Measurements from ENCODE around the gene HOMER2. TPM values are rescaled to one million over a fixed set of nuclear protein-coding genes. Genes with fewer than 3 reads are reported as not detected.

Gene HOMER2
- total and polyA plus RNA-seq, 2 donors (not counting 1 experiment from before 2014, with no cell fraction given), result 1.1 to 9.9 TPM

DNA sequence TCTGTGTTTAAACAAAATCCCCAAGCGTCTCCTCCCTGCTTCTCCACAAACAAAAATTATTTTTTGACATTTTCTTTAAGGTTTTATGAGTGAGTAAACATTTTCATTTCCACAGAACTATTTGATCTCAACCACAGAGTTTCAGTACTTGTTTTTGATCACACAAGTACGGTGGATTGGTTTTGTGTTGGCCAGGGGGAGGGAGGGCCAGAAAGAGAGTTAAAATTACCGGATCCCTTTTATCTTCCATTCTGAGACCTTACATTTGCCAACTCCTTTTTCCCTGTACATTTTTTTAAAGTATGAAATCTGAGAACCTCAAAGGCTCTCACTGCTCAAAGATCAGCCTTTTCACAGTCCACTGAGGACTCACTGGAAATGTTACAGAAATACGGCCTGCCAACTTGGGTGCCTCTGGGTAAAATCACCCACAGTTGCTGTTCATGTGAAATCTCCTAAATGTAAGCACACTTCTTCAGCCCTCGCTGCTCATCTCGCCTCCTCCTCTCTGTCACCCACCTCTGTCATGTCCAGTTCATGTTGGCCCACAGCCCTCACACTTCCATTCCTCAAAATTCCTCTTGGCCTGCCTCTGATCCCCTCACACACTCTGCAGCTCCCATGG is 1.7 kb downstream of the HOMER2 start:
- TF ChIP-seq EZH2 (IDR thresholded peaks at IDR 0.05; ENCODE audit: low read length, missing control alignments), result no peak
- TF ChIP-seq, protein P1, sequence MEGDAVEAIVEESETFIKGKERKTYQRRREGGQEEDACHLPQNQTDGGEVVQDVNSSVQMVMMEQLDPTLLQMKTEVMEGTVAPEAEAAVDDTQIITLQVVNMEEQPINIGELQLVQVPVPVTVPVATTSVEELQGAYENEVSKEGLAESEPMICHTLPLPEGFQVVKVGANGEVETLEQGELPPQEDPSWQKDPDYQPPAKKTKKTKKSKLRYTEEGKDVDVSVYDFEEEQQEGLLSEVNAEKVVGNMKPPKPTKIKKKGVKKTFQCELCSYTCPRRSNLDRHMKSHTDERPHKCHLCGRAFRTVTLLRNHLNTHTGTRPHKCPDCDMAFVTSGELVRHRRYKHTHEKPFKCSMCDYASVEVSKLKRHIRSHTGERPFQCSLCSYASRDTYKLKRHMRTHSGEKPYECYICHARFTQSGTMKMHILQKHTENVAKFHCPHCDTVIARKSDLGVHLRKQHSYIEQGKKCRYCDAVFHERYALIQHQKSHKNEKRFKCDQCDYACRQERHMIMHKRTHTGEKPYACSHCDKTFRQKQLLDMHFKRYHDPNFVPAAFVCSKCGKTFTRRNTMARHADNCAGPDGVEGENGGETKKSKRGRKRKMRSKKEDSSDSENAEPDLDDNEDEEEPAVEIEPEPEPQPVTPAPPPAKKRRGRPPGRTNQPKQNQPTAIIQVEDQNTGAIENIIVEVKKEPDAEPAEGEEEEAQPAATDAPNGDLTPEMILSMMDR (conservative IDR thresholded peaks at IDR 0.05 in 1 of 2, IDR thresholded peaks at IDR 0.05 in 1 of 2; ENCODE audit: low read depth in 1 of 2, low read length in 2 of 2), result no peak
- H4K20me1 ChIP-seq (ENCODE audit: control insufficient read depth, extremely low read depth, insufficient read depth, low read length), result no peaks in the 10 kb centered on the region
- no peak overlapping the region for H3K9ac ChIP-seq (ENCODE audit: insufficient read depth, low read length)
- H3K9me3 ChIP-seq (ENCODE audit: control insufficient read depth, insufficient read depth, low read depth, low read length), result no peaks in the 10 kb centered on the region
- peaks cover 3% of the 10 kb centered on the region for H3K27me3 ChIP-seq (ENCODE audit: control insufficient read depth, insufficient read depth, low read length)
- H3K4me2 ChIP-seq (ENCODE audit: extremely low read depth, insufficient read depth, low read length), result no peak overlapping the region
- H3K79me2 ChIP-seq (ENCODE audit: control insufficient read depth, insufficient read depth, low read length), result no peaks in the 10 kb centered on the region
- no peaks in the 10 kb centered on the region for H3K4me1 ChIP-seq (ENCODE audit: control insufficient read depth, extremely low read depth, insufficient read depth, low read length)
- H2AFZ ChIP-seq (ENCODE audit: low read length), result no peak overlapping the region
- H3K27ac ChIP-seq (ENCODE audit: insufficient read depth, low read length), result no peak overlapping the region
- no peak for DNase-seq (ENCODE audit: low read depth in 2 of 2)
- H3K36me3 ChIP-seq (ENCODE audit: control insufficient read depth, insufficient read depth, low read length), result no peaks in the 10 kb centered on the region
- H3K4me3 ChIP-seq (replicated peaks in 1 of 4; ENCODE audit: control extremely low read depth in 1 of 4, insufficient read depth in 1 of 4, low read depth in 3 of 4, low read length in 4 of 4), result no peak overlapping the region

DNA sequence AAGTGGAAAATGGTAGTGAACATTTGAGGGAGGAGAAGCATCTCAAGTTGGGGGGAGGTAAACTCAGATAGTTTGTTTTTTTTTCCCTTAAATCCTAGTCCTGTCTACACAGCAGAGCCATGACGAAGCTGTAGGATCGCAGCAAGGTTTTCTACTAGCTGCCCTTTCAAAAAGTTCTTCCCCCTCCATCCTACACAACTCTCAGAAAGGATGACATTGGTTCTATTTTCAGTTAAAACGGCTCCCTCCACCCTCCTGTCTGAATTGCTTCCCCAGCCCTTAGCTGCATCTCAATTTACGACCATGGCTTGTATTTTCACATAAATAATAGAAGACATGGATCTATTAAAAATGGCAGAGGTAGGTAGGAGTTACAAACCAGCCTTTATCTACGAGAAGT is 2.2 kb downstream of the HOMER2 start:
- TF ChIP-seq, protein P1 (conservative IDR thresholded peaks at IDR 0.05 in 1 of 2, IDR thresholded peaks at IDR 0.05 in 1 of 2; ENCODE audit: low read depth in 1 of 2, low read length in 2 of 2), result no peak
- no peak for TF ChIP-seq EZH2 (IDR thresholded peaks at IDR 0.05; ENCODE audit: low read length, missing control alignments)
- no peak overlapping the region for H3K9ac ChIP-seq (ENCODE audit: insufficient read depth, low read length)
- H2AFZ ChIP-seq (ENCODE audit: low read length), result no peak overlapping the region

DNA sequence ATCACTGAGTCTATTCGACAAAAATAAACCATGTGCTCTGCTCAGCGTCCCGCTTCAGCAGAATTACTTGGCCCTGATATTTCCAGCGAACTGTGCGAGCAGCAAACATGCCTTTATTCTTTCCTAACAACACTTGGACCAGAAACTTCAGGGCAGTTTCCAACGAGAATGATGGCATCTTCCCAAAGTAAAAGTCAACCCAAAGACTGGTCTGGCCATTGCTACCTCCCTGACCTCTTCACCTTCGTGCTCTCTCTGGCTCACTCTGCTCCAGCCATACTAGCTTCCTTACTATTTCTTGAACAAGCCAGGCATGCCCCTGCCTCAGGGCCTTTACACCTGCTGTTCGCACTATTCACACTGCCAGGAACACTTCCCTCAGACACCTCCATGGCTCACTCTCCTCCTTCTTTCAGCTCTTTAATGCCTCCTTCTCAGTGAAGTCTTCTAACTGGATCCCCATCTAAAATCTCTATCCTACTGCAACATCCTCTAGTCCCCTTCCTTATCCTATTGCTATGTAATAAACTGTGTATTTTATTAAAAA is 6.3 kb downstream of the HOMER2 start:
- no peaks in the 10 kb centered on the region for H3K4me1 ChIP-seq (ENCODE audit: control insufficient read depth, extremely low read depth, insufficient read depth, low read length)
- TF ChIP-seq, protein P1 (conservative IDR thresholded peaks at IDR 0.05 in 1 of 2, IDR thresholded peaks at IDR 0.05 in 1 of 2; ENCODE audit: low read depth in 1 of 2, low read length in 2 of 2), result no peak
- no peak for TF ChIP-seq EZH2 (IDR thresholded peaks at IDR 0.05; ENCODE audit: low read length, missing control alignments)
- no peak overlapping the region for H3K9ac ChIP-seq (ENCODE audit: insufficient read depth, low read length)
- DNase-seq (ENCODE audit: low read depth in 2 of 2), result no peak
- no peak overlapping the region for H2AFZ ChIP-seq (ENCODE audit: low read length)
- H3K36me3 ChIP-seq (ENCODE audit: control insufficient read depth, insufficient read depth, low read length), result no peaks in the 10 kb centered on the region
- peaks cover 3% of the 10 kb centered on the region for H3K27me3 ChIP-seq (ENCODE audit: control insufficient read depth, insufficient read depth, low read length)
- H4K20me1 ChIP-seq (ENCODE audit: control insufficient read depth, extremely low read depth, insufficient read depth, low read length), result no peaks in the 10 kb centered on the region
- H3K9me3 ChIP-seq (ENCODE audit: control insufficient read depth, insufficient read depth, low read depth, low read length), result no peaks in the 10 kb centered on the region
- no peaks in the 10 kb centered on the region for H3K79me2 ChIP-seq (ENCODE audit: control insufficient read depth, insufficient read depth, low read length)
- no peak overlapping the region for H3K27ac ChIP-seq (ENCODE audit: insufficient read depth, low read length)
- H3K4me2 ChIP-seq (ENCODE audit: extremely low read depth, insufficient read depth, low read length), result no peak overlapping the region
- H3K4me3 ChIP-seq (replicated peaks in 1 of 4; ENCODE audit: control extremely low read depth in 1 of 4, insufficient read depth in 1 of 4, low read depth in 3 of 4, low read length in 4 of 4), result no peak overlapping the region

More for the DNA sequence above, 2.2 kb downstream of the HOMER2 start:
- Histone ChIP-seq H3K27ac (ENCODE audit: insufficient read depth, low read length) (no peak overlapping the region), H3K4me2 (ENCODE audit: extremely low read depth, insufficient read depth, low read length) (no peak overlapping the region), H3K27me3 (ENCODE audit: control insufficient read depth, insufficient read depth, low read length) (peaks cover 3% of the 10 kb centered on the region), H3K79me2 (ENCODE audit: control insufficient read depth, insufficient read depth, low read length) (no peaks in the 10 kb centered on the region), H3K4me1 (ENCODE audit: control insufficient read depth, extremely low read depth, insufficient read depth, low read length) (no peaks in the 10 kb centered on the region), H3K4me3 (replicated peaks in 1 of 4; ENCODE audit: control extremely low read depth in 1 of 4, insufficient read depth in 1 of 4, low read depth in 3 of 4, low read length in 4 of 4) (no peak overlapping the region), H4K20me1 (ENCODE audit: control insufficient read depth, extremely low read depth, insufficient read depth, low read length) (no peaks in the 10 kb centered on the region), H3K9me3 (ENCODE audit: control insufficient read depth, insufficient read depth, low read depth, low read length) (no peaks in the 10 kb centered on the region), H3K36me3 (ENCODE audit: control insufficient read depth, insufficient read depth, low read length) (no peaks in the 10 kb centered on the region)
- DNase-seq (ENCODE audit: low read depth in 2 of 2), result no peak

All from fibroblast of lung (primary cell).